ENCODE results near the gene ADARB2. TPM values are rescaled to one million over a fixed set of nuclear protein-coding genes. Genes with fewer than 3 reads are reported as not detected.

Gene ADARB2
- total and polyA plus RNA-seq, 4 donors = 0.22 to 1.3 (median 0.55) TPM

DNA sequence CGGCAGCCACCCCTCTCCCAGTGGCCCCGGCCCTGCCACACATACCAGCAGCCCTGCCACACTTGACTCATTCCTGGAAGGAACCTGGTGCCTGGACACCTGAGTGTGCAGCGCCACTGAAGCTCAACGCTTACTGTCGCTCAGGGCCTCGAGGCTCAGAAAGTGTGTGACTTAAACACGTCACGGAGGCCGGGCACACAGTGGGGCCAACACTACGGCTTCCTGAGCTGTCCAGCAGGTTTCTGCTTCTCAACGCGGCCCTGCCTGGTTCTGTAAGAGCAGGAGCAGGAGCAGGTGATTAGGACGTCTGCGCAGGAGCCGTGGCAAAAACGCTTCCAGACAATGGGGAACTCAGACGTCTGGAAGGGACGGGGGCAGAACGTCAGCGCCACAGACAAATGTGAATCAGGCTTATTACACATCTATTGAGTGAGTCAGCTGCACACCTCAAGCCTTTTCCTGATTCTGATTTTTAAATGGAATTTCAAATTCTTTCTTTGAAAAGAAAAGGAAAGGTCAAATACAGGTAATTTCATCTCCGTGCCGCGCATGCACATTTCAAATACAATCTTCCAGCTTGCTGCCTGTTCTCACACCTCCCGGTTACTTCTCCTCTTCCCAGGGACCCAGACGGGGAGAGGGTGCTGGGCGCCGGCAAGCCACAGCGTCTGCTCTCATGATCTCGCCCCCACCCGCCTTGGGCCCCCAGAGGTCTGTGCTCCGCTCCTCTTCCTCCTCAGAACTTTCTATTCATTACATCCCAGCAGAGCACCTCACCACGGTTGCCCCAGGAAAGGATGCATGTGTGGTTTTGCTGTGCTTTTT, 66.6 kb downstream of the ADARB2 start:
- Histone ChIP-seq H3K9ac (ENCODE audit: insufficient read depth in 1 of 2, low read length in 2 of 2) (no peak overlapping the region), H3K4me1 (ENCODE audit: control insufficient read depth in 5 of 5, insufficient read depth in 5 of 5, low read length in 5 of 5) (peaks cover 0 to 11% (median 3%) of the 10 kb centered on the region in 5 donors), H3K27me3 (ENCODE audit: control insufficient read depth in 3 of 3, insufficient read depth in 3 of 3, low read length in 2 of 3) (peaks cover 0 to 12% (median 0%) of the 10 kb centered on the region in 3 donors), H3K27ac (ENCODE audit: low read depth in 1 of 2, low read length in 1 of 2) (no peak overlapping the region), H3K36me3 (ENCODE audit: control insufficient read depth in 4 of 4, insufficient read depth in 4 of 4, low read length in 4 of 4) (no peaks in the 10 kb centered on the region), H3K4me3 (no peak overlapping the region), H3K9me3 (ENCODE audit: control insufficient read depth in 4 of 4, insufficient read depth in 3 of 4, low read length in 3 of 4) (peaks cover 0 to 3% (median 0%) of the 10 kb centered on the region in 4 donors)
- no peak for DNase-seq
- TF ChIP-seq, protein P1, sequence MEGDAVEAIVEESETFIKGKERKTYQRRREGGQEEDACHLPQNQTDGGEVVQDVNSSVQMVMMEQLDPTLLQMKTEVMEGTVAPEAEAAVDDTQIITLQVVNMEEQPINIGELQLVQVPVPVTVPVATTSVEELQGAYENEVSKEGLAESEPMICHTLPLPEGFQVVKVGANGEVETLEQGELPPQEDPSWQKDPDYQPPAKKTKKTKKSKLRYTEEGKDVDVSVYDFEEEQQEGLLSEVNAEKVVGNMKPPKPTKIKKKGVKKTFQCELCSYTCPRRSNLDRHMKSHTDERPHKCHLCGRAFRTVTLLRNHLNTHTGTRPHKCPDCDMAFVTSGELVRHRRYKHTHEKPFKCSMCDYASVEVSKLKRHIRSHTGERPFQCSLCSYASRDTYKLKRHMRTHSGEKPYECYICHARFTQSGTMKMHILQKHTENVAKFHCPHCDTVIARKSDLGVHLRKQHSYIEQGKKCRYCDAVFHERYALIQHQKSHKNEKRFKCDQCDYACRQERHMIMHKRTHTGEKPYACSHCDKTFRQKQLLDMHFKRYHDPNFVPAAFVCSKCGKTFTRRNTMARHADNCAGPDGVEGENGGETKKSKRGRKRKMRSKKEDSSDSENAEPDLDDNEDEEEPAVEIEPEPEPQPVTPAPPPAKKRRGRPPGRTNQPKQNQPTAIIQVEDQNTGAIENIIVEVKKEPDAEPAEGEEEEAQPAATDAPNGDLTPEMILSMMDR (IDR thresholded peaks at IDR 0.05; ENCODE audit: control extremely low read depth, extremely low read depth) = no peak
- ATAC-seq (ENCODE audit: insufficient read depth, low FRiP score) = no peak
- 71 to 78% methylated on average over 32 of the region's 32 CpGs for WGBS, 2 donors

DNA sequence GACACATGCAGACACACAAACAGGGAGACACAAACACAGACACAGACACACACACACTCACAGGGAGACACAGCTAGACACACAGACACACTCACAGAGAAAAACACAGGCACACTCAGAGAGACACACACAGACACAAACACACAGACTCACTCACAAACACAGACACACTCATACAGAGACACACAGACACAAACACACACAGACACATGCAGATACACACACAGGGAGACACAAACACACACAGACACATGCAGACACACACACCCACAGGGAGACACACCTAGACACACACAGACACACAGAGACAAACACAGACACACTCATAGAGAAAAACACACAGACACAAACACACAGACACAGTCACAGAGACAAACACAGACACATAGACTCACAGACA, 67.9 kb downstream of the ADARB2 start:
- Histone ChIP-seq H3K4me1 (ENCODE audit: control insufficient read depth in 5 of 5, insufficient read depth in 5 of 5, low read length in 5 of 5) (peaks cover 0 to 13% (median 3%) of the 10 kb centered on the region in 5 donors), H3K4me3 (no peak overlapping the region), H3K27ac (ENCODE audit: low read depth in 1 of 2, low read length in 1 of 2) (no peak overlapping the region), H3K9me3 (ENCODE audit: control insufficient read depth in 4 of 4, insufficient read depth in 3 of 4, low read length in 3 of 4) (peaks cover 0 to 3% (median 0%) of the 10 kb centered on the region in 4 donors), H3K9ac (ENCODE audit: insufficient read depth in 1 of 2, low read length in 2 of 2) (no peak overlapping the region), H3K36me3 (ENCODE audit: control insufficient read depth in 4 of 4, insufficient read depth in 4 of 4, low read length in 4 of 4) (no peaks in the 10 kb centered on the region), H3K27me3 (ENCODE audit: control insufficient read depth in 3 of 3, insufficient read depth in 3 of 3, low read length in 2 of 3) (peaks cover 0 to 12% (median 0%) of the 10 kb centered on the region in 3 donors)
- TF ChIP-seq, protein P1 (IDR thresholded peaks at IDR 0.05; ENCODE audit: control extremely low read depth, extremely low read depth) = no peak
- DNase-seq (no peak), ATAC-seq (ENCODE audit: insufficient read depth, low FRiP score) (no peak)

DNA sequence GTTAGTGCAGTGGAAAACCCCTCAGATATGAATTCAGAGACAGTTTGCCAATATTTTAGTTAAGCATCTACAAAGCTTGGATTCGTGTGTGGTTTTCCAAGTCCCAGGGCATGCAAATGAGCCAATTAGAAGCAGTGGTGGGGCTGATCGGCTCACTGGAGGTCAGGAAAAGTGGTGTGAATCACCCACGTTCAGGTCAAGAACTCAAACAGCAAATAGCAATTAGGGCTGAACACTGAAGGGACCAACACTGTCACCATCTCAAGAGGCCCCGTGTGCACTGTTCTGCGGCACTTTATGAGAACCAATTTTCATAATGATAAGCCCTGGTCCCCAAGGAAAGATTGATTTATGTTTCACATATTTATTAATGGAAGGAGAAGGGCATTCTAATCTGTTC, 68.9 kb downstream of the ADARB2 start:
- peaks cover 0 to 3% (median 0%) of the 10 kb centered on the region in 4 donors for H3K9me3 ChIP-seq (ENCODE audit: control insufficient read depth in 4 of 4, insufficient read depth in 3 of 4, low read length in 3 of 4)
- H3K4me1 ChIP-seq (ENCODE audit: control insufficient read depth in 5 of 5, insufficient read depth in 5 of 5, low read length in 5 of 5) = peaks cover 0 to 13% (median 3%) of the 10 kb centered on the region in 5 donors
- DNase-seq (no peak), ATAC-seq (ENCODE audit: insufficient read depth, low FRiP score) (no peak)
- TF ChIP-seq, protein P1 (IDR thresholded peaks at IDR 0.05; ENCODE audit: control extremely low read depth, extremely low read depth) = no peak
- no peak overlapping the region for H3K9ac ChIP-seq (ENCODE audit: insufficient read depth in 1 of 2, low read length in 2 of 2)
- no peaks in the 10 kb centered on the region for H3K36me3 ChIP-seq (ENCODE audit: control insufficient read depth in 4 of 4, insufficient read depth in 4 of 4, low read length in 4 of 4)
- no peak overlapping the region for H3K27ac ChIP-seq (ENCODE audit: low read depth in 1 of 2, low read length in 1 of 2)
- peaks cover 0 to 12% (median 0%) of the 10 kb centered on the region in 3 donors for H3K27me3 ChIP-seq (ENCODE audit: control insufficient read depth in 3 of 3, insufficient read depth in 3 of 3, low read length in 2 of 3)
- 72% methylated on average over 5 of the region's 5 CpGs for WGBS, 2 donors
- H3K4me3 ChIP-seq = no peak overlapping the region
